DMS153 treated with DMSO at 0.1 percent for 48 hours (cell line): Measurements from ENCODE around the gene OR6B3.
A peak's percentile ranks its signal among the peaks of the same experiment; 100 is the strongest.

Source experiments
- DNase-seq: peaks from one replicate; lab custom pipeline; 2025; ENCODE audit not compliant: unreplicated experiment; lab: John Stamatoyannopoulos, UW

Gene OR6B3

GRCh38 chr2:240053173-240054155 lies at the start of gene OR6B3:
TSS of gene OR6B3 (minus strand) at chr2:240053521.
- no peak for DNase-seq

- no peak for DNase-seq
Measured at GRCh38 chr2:240098349-240098748, 45.0 kb upstream of the OR6B3 start.

GRCh38 chr2:240095556-240096523 lies 42.5 kb upstream of the OR6B3 start:
- no peak for DNase-seq

- no peak for DNase-seq
Measured at GRCh38 chr2:240089306-240089705, 36.0 kb upstream of the OR6B3 start.

GRCh38 chr2:240086563-240086962 lies 33.2 kb upstream of the OR6B3 start:
- DNase-seq: no peak

GRCh38 chr2:240078631-240079030 lies 25.3 kb upstream of the OR6B3 start:
- DNase-seq: no peak

GRCh38 chr2:240077442-240077841 lies 24.1 kb upstream of the OR6B3 start:
- DNase-seq: no peak

- no peak for DNase-seq
Measured at GRCh38 chr2:240074545-240074944, 21.2 kb upstream of the OR6B3 start.

- DNase-seq: no peak
Measured at GRCh38 chr2:240070907-240071306, 17.6 kb upstream of the OR6B3 start.

- no peak for DNase-seq
Measured at GRCh38 chr2:240069829-240070228, 16.5 kb upstream of the OR6B3 start.

GRCh38 chr2:240068193-240068592 lies 14.9 kb upstream of the OR6B3 start:
- DNase-seq: no peak

- DNase-seq: no peak
Measured at GRCh38 chr2:240066489-240066888, 13.2 kb upstream of the OR6B3 start.

- no peak for DNase-seq
Measured at GRCh38 chr2:240064898-240065297, 11.6 kb upstream of the OR6B3 start.

- DNase-seq: peak; percentile 14
Measured at GRCh38 chr2:240060977-240061591, 7.8 kb upstream of the OR6B3 start.

GRCh38 chr2:240056678-240057077 lies 3.4 kb upstream of the OR6B3 start:
- no peak for DNase-seq

GRCh38 chr2:240055177-240055917 lies 2.0 kb upstream of the OR6B3 start:
- DNase-seq: no peak

- DNase-seq: no peak
Measured at GRCh38 chr2:240052524-240052923, 797 bp downstream of the OR6B3 start.

GRCh38 chr2:240051697-240052096 lies 1.6 kb downstream of the OR6B3 start:
- DNase-seq: no peak

GRCh38 chr2:240050278-240050677 lies 3.0 kb downstream of the OR6B3 start:
- DNase-seq: no peak

- no peak for DNase-seq
Measured at GRCh38 chr2:240048237-240048636, 5.1 kb downstream of the OR6B3 start.
